HEK293 (cell line): ENCODE measurements around the gene IDI1.

Experiments
- CTCF ChIA-PET: fragments of 350-600 bp; formaldehyde crosslinking; extraction: SDS; loops from one replicate; lab custom pipeline; 2021; ENCODE audit warnings: antibody characterized with exemption; lab: Yijun Ruan, JAX
- POLR2A ChIA-PET: fragments of 300-600 bp; formaldehyde crosslinking; extraction: SDS; loops from one replicate; lab custom pipeline; 2020; ENCODE audit warnings: antibody characterized with exemption, inconsistent platforms; lab: Yijun Ruan, JAX
- H3K27ac ChIP-seq: fragments of 200-500 bp; sonication (Bioruptor generic); 2 replicates; pipeline ENCODE4 v1.5.1; 2014; ENCODE audit warnings: low read depth, low read length, control low read depth, inconsistent platforms; ENCODE audit errors: extremely low read depth
- H3K36me3 ChIP-seq, 2 experiments: fragments of 200-500 bp in 1 of 2; sonication (Bioruptor generic) in 1 of 2; 1 replicate in 1 of 2; 2 replicates in 1 of 2; pipeline ENCODE4 v1.5.1; 2014 to 2017; ENCODE audit warnings: inconsistent platforms in 2 of 2, low read length in 2 of 2; ENCODE audit not compliant: control insufficient read depth in 2 of 2, insufficient read depth in 1 of 2
- H3K4me1 ChIP-seq: fragments of 200-500 bp; sonication (Bioruptor generic); 2 replicates; pipeline ENCODE4 v1.5.1; 2014; ENCODE audit warnings: mild to moderate bottlenecking, low read length, inconsistent platforms; ENCODE audit not compliant: control insufficient read depth, insufficient read depth
- H3K4me3 ChIP-seq: 2 replicates; pipeline ENCODE4 v1.5.1; 2011; ENCODE audit warnings: low read depth, mild to moderate bottlenecking, control low read depth, low read length, moderate library complexity
- H3K9me3 ChIP-seq: fragments of 200-500 bp; sonication (Bioruptor generic); 2 replicates; pipeline ENCODE4 v1.5.1; 2014; ENCODE audit warnings: low read depth, low read length, inconsistent platforms; ENCODE audit not compliant: control insufficient read depth, insufficient read depth
- EGR2 ChIP-seq: fragments of 450-650 bp; formaldehyde crosslinking; IDR thresholded peaks from 2 replicates; pipeline ENCODE4 v1.5.1; 2016; ENCODE audit warnings: low read depth, missing biosample characterization, missing genetic modification characterization
- GLI2 ChIP-seq: fragments of 450-650 bp; formaldehyde crosslinking; IDR thresholded peaks from 2 replicates; pipeline ENCODE4; 2017; ENCODE audit warnings: missing biosample characterization, missing genetic modification characterization, low read depth, borderline replicate concordance
- OSR2 ChIP-seq: fragments of 450-650 bp; formaldehyde crosslinking; IDR thresholded peaks from 2 replicates; pipeline ENCODE4 v1.5.1; 2016; ENCODE audit warnings: missing biosample characterization, missing genetic modification characterization
- PRDM1 ChIP-seq: fragments of 450-650 bp; formaldehyde crosslinking; IDR thresholded peaks from 2 replicates; pipeline ENCODE4; 2016; ENCODE audit warnings: missing biosample characterization, missing genetic modification characterization
- SCRT1 ChIP-seq: fragments of 450-650 bp; formaldehyde crosslinking; IDR thresholded peaks from 2 replicates; pipeline ENCODE4 v1.5.1; 2016; ENCODE audit warnings: missing biosample characterization, missing genetic modification characterization, borderline replicate concordance
- SETDB1 ChIP-seq: IDR thresholded peaks from one replicate; pipeline ENCODE4 v1.6.1; 2017; ENCODE audit warnings: mild to moderate bottlenecking, low read length, moderate library complexity, mixed read lengths; ENCODE audit not compliant: insufficient read length
- ZEB2 ChIP-seq: fragments of 450-650 bp; formaldehyde crosslinking; IDR thresholded peaks from 2 replicates; pipeline ENCODE4 v1.5.1; 2016; ENCODE audit warnings: missing biosample characterization, missing genetic modification characterization
- ZNF174 ChIP-seq: fragments of 450-650 bp; formaldehyde crosslinking; IDR thresholded peaks from 2 replicates; pipeline ENCODE4 v1.5.0; 2017; ENCODE audit warnings: missing biosample characterization, mild to moderate bottlenecking, missing genetic modification characterization
- ZNF266 ChIP-seq: fragments of 450-650 bp; formaldehyde crosslinking; IDR thresholded peaks from 2 replicates; pipeline ENCODE4 v1.5.1; 2016; ENCODE audit warnings: missing biosample characterization, missing genetic modification characterization, low read depth
- ZNF398 ChIP-seq: fragments of 450-650 bp; formaldehyde crosslinking; IDR thresholded peaks from 2 replicates; pipeline ENCODE4 v1.5.1; 2017; ENCODE audit warnings: missing biosample characterization, missing genetic modification characterization
- ZNF473 ChIP-seq: fragments of 450-650 bp; formaldehyde crosslinking; IDR thresholded peaks from 2 replicates; pipeline ENCODE4 v1.5.1; 2017; ENCODE audit warnings: missing biosample characterization, missing genetic modification characterization
- ZNF501 ChIP-seq: fragments of 450-650 bp; formaldehyde crosslinking; IDR thresholded peaks from 2 replicates; pipeline ENCODE4 v1.5.1; 2016; ENCODE audit warnings: missing biosample characterization, missing genetic modification characterization
- ZNF544 ChIP-seq: fragments of 450-650 bp; formaldehyde crosslinking; IDR thresholded peaks from 2 replicates; pipeline ENCODE4 v1.5.0; 2017; ENCODE audit warnings: missing biosample characterization, missing genetic modification characterization
- ZNF571 ChIP-seq: fragments of 450-650 bp; formaldehyde crosslinking; IDR thresholded peaks from 2 replicates; pipeline ENCODE4 v1.5.0; 2017; ENCODE audit warnings: missing biosample characterization, missing genetic modification characterization
- ZNF585B ChIP-seq: fragments of 450-650 bp; formaldehyde crosslinking; IDR thresholded peaks from 2 replicates; pipeline ENCODE4 v1.5.1; 2016; ENCODE audit warnings: missing biosample characterization, missing genetic modification characterization
- ZNF677 ChIP-seq: fragments of 450-650 bp; IDR thresholded peaks from 2 replicates; pipeline ENCODE4 v1.5.0; 2018; ENCODE audit warnings: missing biosample characterization, mild to moderate bottlenecking, missing genetic modification characterization, moderate library complexity
- ZSCAN23 ChIP-seq: fragments of 450-650 bp; formaldehyde crosslinking; IDR thresholded peaks from 2 replicates; pipeline ENCODE4 v1.5.1; 2016; ENCODE audit warnings: missing biosample characterization, missing genetic modification characterization
- TF ChIP-seq, protein P1 (sequence below): fragments of 450-650 bp; formaldehyde crosslinking; conservative IDR thresholded peaks from 2 replicates; pipeline ENCODE4 v1.5.1; 2016; ENCODE audit warnings: low read depth, missing biosample characterization, missing genetic modification characterization
- TF ChIP-seq, protein P2 (sequence below): IDR thresholded peaks from 2 replicates; pipeline ENCODE4 v1.6.1; 2011; ENCODE audit warnings: mild to moderate bottlenecking, low read depth, low read length, borderline replicate concordance

The IDI1 gene

GRCh38 chr10:1036341-1036791, 12.6 kb downstream of the IDI1 start (continued):
- TF ChIP-seq, protein P1, sequence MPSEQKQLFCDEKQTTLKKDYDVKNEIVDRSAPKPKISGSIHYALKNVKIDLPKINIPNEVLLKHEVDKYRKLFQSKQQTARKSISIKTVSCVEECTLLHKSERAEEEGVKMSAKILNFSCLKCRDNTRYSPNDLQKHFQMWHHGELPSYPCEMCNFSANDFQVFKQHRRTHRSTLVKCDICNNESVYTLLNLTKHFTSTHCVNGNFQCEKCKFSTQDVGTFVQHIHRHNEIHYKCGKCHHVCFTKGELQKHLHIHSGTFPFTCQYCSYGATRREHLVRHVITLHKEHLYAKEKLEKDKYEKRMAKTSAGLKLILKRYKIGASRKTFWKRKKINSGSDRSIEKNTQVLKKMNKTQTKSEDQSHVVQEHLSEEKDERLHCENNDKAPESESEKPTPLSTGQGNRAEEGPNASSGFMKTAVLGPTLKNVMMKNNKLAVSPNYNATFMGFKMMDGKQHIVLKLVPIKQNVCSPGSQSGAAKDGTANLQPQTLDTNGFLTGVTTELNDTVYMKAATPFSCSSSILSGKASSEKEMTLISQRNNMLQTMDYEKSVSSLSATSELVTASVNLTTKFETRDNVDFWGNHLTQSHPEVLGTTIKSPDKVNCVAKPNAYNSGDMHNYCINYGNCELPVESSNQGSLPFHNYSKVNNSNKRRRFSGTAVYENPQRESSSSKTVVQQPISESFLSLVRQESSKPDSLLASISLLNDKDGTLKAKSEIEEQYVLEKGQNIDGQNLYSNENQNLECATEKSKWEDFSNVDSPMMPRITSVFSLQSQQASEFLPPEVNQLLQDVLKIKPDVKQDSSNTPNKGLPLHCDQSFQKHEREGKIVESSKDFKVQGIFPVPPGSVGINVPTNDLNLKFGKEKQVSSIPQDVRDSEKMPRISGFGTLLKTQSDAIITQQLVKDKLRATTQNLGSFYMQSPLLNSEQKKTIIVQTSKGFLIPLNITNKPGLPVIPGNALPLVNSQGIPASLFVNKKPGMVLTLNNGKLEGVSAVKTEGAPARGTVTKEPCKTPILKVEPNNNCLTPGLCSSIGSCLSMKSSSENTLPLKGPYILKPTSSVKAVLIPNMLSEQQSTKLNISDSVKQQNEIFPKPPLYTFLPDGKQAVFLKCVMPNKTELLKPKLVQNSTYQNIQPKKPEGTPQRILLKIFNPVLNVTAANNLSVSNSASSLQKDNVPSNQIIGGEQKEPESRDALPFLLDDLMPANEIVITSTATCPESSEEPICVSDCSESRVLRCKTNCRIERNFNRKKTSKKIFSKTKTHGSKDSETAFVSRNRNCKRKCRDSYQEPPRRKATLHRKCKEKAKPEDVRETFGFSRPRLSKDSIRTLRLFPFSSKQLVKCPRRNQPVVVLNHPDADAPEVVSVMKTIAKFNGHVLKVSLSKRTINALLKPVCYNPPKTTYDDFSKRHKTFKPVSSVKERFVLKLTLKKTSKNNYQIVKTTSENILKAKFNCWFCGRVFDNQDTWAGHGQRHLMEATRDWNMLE: no peak
- TF ChIP-seq, protein P2, sequence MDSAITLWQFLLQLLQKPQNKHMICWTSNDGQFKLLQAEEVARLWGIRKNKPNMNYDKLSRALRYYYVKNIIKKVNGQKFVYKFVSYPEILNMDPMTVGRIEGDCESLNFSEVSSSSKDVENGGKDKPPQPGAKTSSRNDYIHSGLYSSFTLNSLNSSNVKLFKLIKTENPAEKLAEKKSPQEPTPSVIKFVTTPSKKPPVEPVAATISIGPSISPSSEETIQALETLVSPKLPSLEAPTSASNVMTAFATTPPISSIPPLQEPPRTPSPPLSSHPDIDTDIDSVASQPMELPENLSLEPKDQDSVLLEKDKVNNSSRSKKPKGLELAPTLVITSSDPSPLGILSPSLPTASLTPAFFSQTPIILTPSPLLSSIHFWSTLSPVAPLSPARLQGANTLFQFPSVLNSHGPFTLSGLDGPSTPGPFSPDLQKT: no peak

- H3K36me3 ChIP-seq: peaks cover 6 to 30% of the 10 kb centered on the region in 2 experiments; a peak in 2 of 3 replicates
- ChIA-PET CTCF (interaction anchor here (0.6 kb wide), 1 partner anchor 15 kb away, joined by 5 read pairs; no protein-coding TSS in a partner anchor), POLR2A (interaction anchor here (1.3 kb wide), 1 partner anchor 14 kb away, joined by 4 read pairs; the partner anchor contains the start of gene IDI1)
- TF ChIP-seq ZNF174 (no peak), SETDB1 (no peak), ZNF571 (tag by site-specific recombination) (no peak), OSR2 (tag by site-specific recombination) (no peak)
- no peaks in the 10 kb centered on the region for H3K9me3 ChIP-seq
- H3K27ac ChIP-seq: no peak overlapping the region
- no peaks in the 10 kb centered on the region for H3K4me1 ChIP-seq
- H3K4me3 ChIP-seq: no peak overlapping the region
These were observed 13.7 kb downstream of the IDI1 start for GRCh38 chr10:1035201-1035600.

- H3K9me3 ChIP-seq: no peaks in the 10 kb centered on the region
These were observed 14.2 kb downstream of the IDI1 start for GRCh38 chr10:1034758-1035157.

More at GRCh38 chr10:1034758-1035157, 14.2 kb downstream of the IDI1 start:
- Histone ChIP-seq H3K27ac (no peak overlapping the region), H3K4me3 (no peak overlapping the region), H3K4me1 (no peaks in the 10 kb centered on the region), H3K36me3 (peaks cover 2 to 28% of the 10 kb centered on the region in 2 experiments; a peak in 2 of 3 replicates)
- no peak for TF ChIP-seq ZNF677 (tag by site-specific recombination)
- no peak for TF ChIP-seq ZNF398
- TF ChIP-seq ZEB2 (tag by site-specific recombination): no peak
- TF ChIP-seq EGR2 (tag by site-specific recombination): no peak
- TF ChIP-seq SCRT1: no peak
- TF ChIP-seq ZNF473 (tag by site-specific recombination): no peak
- TF ChIP-seq PRDM1 (tag by site-specific recombination): no peak
- TF ChIP-seq ZNF544: no peak
- no peak for TF ChIP-seq ZNF266
- TF ChIP-seq ZSCAN23 (tag by site-specific recombination): no peak
- no peak for TF ChIP-seq ZNF501
- TF ChIP-seq GLI2: no peak
- TF ChIP-seq ZNF585B (tag by site-specific recombination): no peak
- ChIA-PET POLR2A (interaction anchor here (1.3 kb wide), 1 partner anchor 14 kb away, joined by 4 read pairs; the partner anchor contains the start of gene IDI1), CTCF (interaction anchor here (0.6 kb wide), 1 partner anchor 16 kb away, joined by 5 read pairs; no protein-coding TSS in a partner anchor)
